ENCODE results near the gene ADAM8. TPM values are rescaled to one million over a fixed set of nuclear protein-coding genes. Genes with fewer than 3 reads are reported as not detected.

ADAM8 gene
- total RNA-seq, 1 experiment from 2014 or later: 3.7 TPM

GRCh38 chr10:133243593-133243992 is 33.1 kb downstream of the ADAM8 start:
- Histone ChIP-seq H3K27me3 (ENCODE audit: control insufficient read depth, insufficient read depth, low read length) (no peaks in the 10 kb centered on the region), H3K9me3 (ENCODE audit: control insufficient read depth, insufficient read depth, low read depth, low read length) (no peaks in the 10 kb centered on the region), H3K27ac (ENCODE audit: low read length) (no peak overlapping the region), H3K4me1 (ENCODE audit: control insufficient read depth, insufficient read depth, low read length) (no peaks in the 10 kb centered on the region), H3K4me3 (ENCODE audit: low read depth in 2 of 2, low read length in 2 of 2) (no peak overlapping the region), H3K36me3 (ENCODE audit: control insufficient read depth, insufficient read depth, low read length) (no peaks in the 10 kb centered on the region)
- intact Hi-C loops (cut with micrococcal nuclease; ENCODE audit: unreplicated experiment) (loop anchor here (5.0 kb wide), 1 partner anchor 96 kb away; no protein-coding TSS in a partner anchor), in situ Hi-C loops (cut with HindIII; ENCODE audit: low pct_unique_long_range_greater_than_20kb, low sequenced_read_pairs) (no loop called here)
- DNase-seq (ENCODE audit: low read depth, low spot score) (no peak), ATAC-seq (no peak)
- no TSS peak for BruUV-seq (replicated peaks)
- ChIA-PET POLR2A (no interaction called here), CTCF (no interaction called here)
- no peak for TF ChIP-seq REST (IDR thresholded peaks at IDR 0.05; ENCODE audit: insufficient read depth in 1 of 2, low read depth in 2 of 2, low read length in 1 of 2)

- no peak overlapping the region for H3K27ac ChIP-seq (ENCODE audit: low read length)
- intact Hi-C loops (cut with micrococcal nuclease; ENCODE audit: unreplicated experiment) (loop anchor here (5.0 kb wide), 1 partner anchor 95 kb away; no protein-coding TSS in a partner anchor), in situ Hi-C loops (cut with HindIII; ENCODE audit: low pct_unique_long_range_greater_than_20kb, low sequenced_read_pairs) (no loop called here)
- ATAC-seq (no peak), DNase-seq (ENCODE audit: low read depth, low spot score) (no peak)
- ChIA-PET CTCF (no interaction called here), POLR2A (no interaction called here)
- TF ChIP-seq SIN3A (IDR thresholded peaks at IDR 0.05; ENCODE audit: borderline replicate concordance, insufficient read depth, low read depth, low read length) (no peak), REST (IDR thresholded peaks at IDR 0.05; ENCODE audit: insufficient read depth in 1 of 2, low read depth in 2 of 2, low read length in 1 of 2) (no peak), TCF7L2 (IDR thresholded peaks at IDR 0.05; ENCODE audit: low read depth, low read length) (no peak), CTCF (IDR thresholded peaks at IDR 0.05) (no peak), POLR2AphosphoS5 (IDR thresholded peaks at IDR 0.05; ENCODE audit: low read depth, low read length) (no peak)
- no peaks in the 10 kb centered on the region for H3K36me3 ChIP-seq (ENCODE audit: control insufficient read depth, insufficient read depth, low read length)
- no peak overlapping the region for H3K4me3 ChIP-seq (ENCODE audit: low read depth in 2 of 2, low read length in 2 of 2)
- no TSS peak for BruUV-seq (replicated peaks)
- H3K9me3 ChIP-seq (ENCODE audit: control insufficient read depth, insufficient read depth, low read depth, low read length): no peaks in the 10 kb centered on the region
- no peaks in the 10 kb centered on the region for H3K4me1 ChIP-seq (ENCODE audit: control insufficient read depth, insufficient read depth, low read length)
- H3K27me3 ChIP-seq (ENCODE audit: control insufficient read depth, insufficient read depth, low read length): no peaks in the 10 kb centered on the region
Observed at GRCh38 chr10:133242611-133243356, 33.9 kb downstream of the ADAM8 start.
